Choroid plexus epithelial cell (primary cell): ENCODE measurements around the gene KCNQ5.
"Not testable (repeated sequence)": the region's sequence is repeated elsewhere in the genome, so short reads cannot be mapped to it uniquely, and the experiment has no call there.

ENCODE experiments used
- DNase-seq: peaks from one replicate; pipeline ENCODE4 v3.0.0-alpha.2; 2010; ENCODE audit warnings: low read depth
- H3K4me3 ChIP-seq: 2 replicates; pipeline ENCODE4 v1.5.1; 2011; ENCODE audit warnings: low read depth, mild to moderate bottlenecking, control low read depth, low read length, moderate library complexity
- CTCF ChIP-seq: conservative IDR thresholded peaks from 2 replicates; pipeline ENCODE4 v1.5.1; 2011; ENCODE audit warnings: low read depth, mild to moderate bottlenecking, control low read depth, inconsistent platforms, low read length, moderate library complexity

KCNQ5 gene

GRCh38 chr6:73176057-73176456 lies 554.2 kb downstream of the KCNQ5 start:
- no peak for TF ChIP-seq CTCF
- H3K4me3 ChIP-seq: no peak overlapping the region
- DNase-seq: no peak

GRCh38 chr6:73177221-73177944 lies 555.5 kb downstream of the KCNQ5 start:
- no peak for TF ChIP-seq CTCF
- H3K4me3 ChIP-seq: no peak overlapping the region
- no peak for DNase-seq

GRCh38 chr6:73180076-73180738 lies 558.3 kb downstream of the KCNQ5 start:
- no peak for DNase-seq
- TF ChIP-seq CTCF: no peak

GRCh38 chr6:73180763-73181619 lies 559.1 kb downstream of the KCNQ5 start:
- peak; percentile 83 for TF ChIP-seq CTCF
- DNase-seq: peak; percentile 86
- H3K4me3 ChIP-seq: peak overlapping the region; percentile 44

More at GRCh38 chr6:73180076-73180738, 558.3 kb downstream of the KCNQ5 start:
- no peak overlapping the region for H3K4me3 ChIP-seq

GRCh38 chr6:73182021-73182607 lies 560.2 kb downstream of the KCNQ5 start:
- H3K4me3 ChIP-seq: no peak overlapping the region
- TF ChIP-seq CTCF: no peak
- no peak for DNase-seq

DNA sequence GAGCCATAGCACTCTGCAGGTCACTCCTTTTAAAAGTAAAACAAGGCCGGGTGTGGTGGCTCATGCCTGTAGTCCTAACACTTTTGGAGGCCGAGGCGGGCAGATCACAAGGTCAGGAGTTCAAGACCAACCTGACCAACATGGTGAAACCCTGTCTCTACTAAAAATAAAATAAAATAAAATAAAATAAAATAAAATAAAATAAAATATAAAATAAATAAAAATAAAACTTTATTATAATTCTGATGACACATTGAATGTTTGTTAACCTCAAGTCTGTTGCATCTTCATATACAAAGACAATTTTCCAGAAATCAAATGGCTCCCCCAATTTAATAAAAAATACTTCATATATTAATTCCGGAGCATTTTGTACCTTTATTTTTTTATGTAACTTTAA lies 571.4 kb downstream of the KCNQ5 start:
- DNase-seq, H3K4me3 ChIP-seq: not testable (repeated sequence)

DNA sequence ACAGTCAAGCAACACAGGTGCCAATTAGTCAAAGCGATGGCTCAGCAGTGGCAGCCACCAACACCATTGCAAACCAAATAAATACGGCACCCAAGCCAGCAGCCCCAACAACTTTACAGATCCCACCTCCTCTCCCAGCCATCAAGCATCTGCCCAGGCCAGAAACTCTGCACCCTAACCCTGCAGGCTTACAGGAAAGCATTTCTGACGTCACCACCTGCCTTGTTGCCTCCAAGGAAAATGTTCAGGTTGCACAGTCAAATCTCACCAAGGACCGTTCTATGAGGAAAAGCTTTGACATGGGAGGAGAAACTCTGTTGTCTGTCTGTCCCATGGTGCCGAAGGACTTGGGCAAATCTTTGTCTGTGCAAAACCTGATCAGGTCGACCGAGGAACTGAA lies 572.9 kb downstream of the KCNQ5 start:
- H3K4me3 ChIP-seq: no peak overlapping the region
- no peak for DNase-seq
- TF ChIP-seq CTCF: no peak
